ENCODE measurements around the gene SH3PXD2A. TPM values are rescaled to one million over a fixed set of nuclear protein-coding genes. Genes with fewer than 3 reads are reported as not detected.
A peak's percentile ranks its signal among the peaks of the same experiment; 100 is the strongest.

Gene SH3PXD2A
- total and polyA plus RNA-seq, 7 experiments from 2014 or later = 0.54 to 20.5 (median 9.9) TPM

DNA sequence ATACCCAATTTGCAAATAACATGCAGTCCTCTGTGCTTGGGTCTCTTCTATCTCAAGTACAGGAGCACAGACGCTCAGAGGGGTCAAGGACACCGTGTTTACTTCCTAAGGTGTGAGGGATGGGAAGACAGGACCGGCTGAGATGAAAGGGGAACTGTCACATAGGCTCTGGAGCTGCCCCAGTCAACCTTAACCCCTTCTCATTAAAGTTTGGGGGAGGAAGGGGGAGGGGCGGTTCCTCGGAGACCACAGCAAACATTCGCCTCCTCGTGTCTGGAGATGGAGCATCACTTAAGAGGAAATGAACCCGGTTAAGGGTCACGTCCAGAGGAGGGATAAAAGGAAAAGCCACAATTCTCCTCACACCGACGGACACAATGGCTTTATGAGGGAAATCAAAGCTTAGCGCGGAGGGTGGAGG, 1.1 kb downstream of the SH3PXD2A start:
- Mint-ChIP-seq H3K9me3 (peaks cover 0 to 2% (median 0%) of the 10 kb centered on the region in 11 donors), H3K27me3 (peaks cover 22 to 82% (median 38%) of the 10 kb centered on the region in 5 donors), H3K4me3 (peak overlapping the region; percentile 76 to 94 (median 84)), H3K36me3 (no peaks in the 10 kb centered on the region), H3K27ac (peak overlapping the region in 2 of 9 donors; percentile 33 to 37), H3K4me1 (peaks cover 5 to 21% (median 17%) of the 10 kb centered on the region in 7 donors)
- Histone ChIP-seq H3K27me3 (ENCODE audit: control insufficient read depth in 2 of 2, insufficient read depth in 2 of 2, low read length in 2 of 2) (peaks cover 5 to 8% of the 10 kb centered on the region in 2 donors), H3K4me1 (ENCODE audit: control insufficient read depth in 2 of 2, insufficient read depth in 2 of 2, low read length in 2 of 2) (peaks cover 0 to 9% of the 10 kb centered on the region in 2 donors), H3K36me3 (ENCODE audit: control insufficient read depth in 2 of 3, insufficient read depth in 3 of 3, low read length in 3 of 3) (no peaks in the 10 kb centered on the region), H3K9me3 (ENCODE audit: control insufficient read depth in 2 of 3, low read length in 3 of 3) (no peaks in the 10 kb centered on the region), H3K4me3 (ENCODE audit: low read length) (peak overlapping the region; percentile 30), H3K27ac (ENCODE audit: low read depth, low read length) (no peak overlapping the region)
- intact Hi-C loops (cut with micrococcal nuclease) = loop anchor here (5.0 to 10.0 kb wide), 3 partner anchors 59 to 249 kb away; no protein-coding TSS in a partner anchor
- POLR2A ChIA-PET = interaction anchor here (1.5 kb wide), 1 partner anchor 90 kb away, joined by 8 read pairs; no protein-coding TSS in a partner anchor
- CTCF ChIA-PET = interaction anchor here (1.2 to 2.9 kb wide), 2 partner anchors 73 to 142 kb away, joined by 3 to 29 read pairs; no protein-coding TSS in a partner anchor
- DNase-seq (peak in 2 of 9 donors; percentile 2 to 6), ATAC-seq (no peak)

DNA sequence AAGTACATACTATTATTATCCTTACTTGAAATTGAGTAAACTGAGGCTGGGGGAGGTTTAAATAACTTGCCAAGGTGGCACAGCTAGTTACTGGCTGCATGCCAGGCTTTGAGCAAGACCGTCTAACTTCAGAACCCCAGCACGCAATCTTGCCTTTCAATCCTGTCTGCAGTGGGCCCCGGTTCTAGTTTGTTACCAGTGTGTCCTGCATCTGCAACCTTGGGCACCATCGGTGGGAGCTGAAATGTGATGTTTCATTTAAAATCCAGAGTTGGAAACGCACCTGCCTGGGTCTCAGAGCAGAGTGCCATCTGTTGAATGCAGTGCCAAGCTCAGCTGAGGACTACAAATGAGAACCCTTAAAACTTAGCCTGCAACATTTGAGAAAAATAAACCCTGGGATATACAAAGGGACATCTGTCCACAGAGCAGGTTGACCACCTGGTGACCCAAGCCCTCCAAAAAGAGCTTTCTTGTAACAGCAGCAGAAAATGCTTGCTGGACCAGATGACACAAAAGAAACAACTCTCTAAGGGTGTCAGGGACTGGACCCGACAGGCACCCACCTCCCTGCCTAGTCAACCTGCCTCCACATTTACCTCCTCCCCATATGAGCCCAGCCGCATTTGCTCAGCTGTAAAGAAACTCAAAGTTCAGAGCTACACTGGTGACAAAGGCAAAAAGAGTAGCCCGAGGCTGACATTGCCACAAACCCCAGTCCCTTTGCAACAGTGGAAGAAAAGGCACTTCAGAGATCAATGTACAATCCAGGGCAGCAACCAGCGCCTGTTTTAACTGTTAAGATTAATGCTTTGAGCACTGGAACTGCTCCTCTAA, 1.7 kb downstream of the SH3PXD2A start:
- no peak for ATAC-seq
- Histone ChIP-seq H3K4me1 (ENCODE audit: control insufficient read depth in 2 of 2, insufficient read depth in 2 of 2, low read length in 2 of 2) (peaks cover 0 to 9% of the 10 kb centered on the region in 2 donors), H3K4me3 (ENCODE audit: low read length) (no peak overlapping the region), H3K9me3 (ENCODE audit: control insufficient read depth in 2 of 3, low read length in 3 of 3) (no peaks in the 10 kb centered on the region), H3K36me3 (ENCODE audit: control insufficient read depth in 2 of 3, insufficient read depth in 3 of 3, low read length in 3 of 3) (no peaks in the 10 kb centered on the region), H3K27ac (ENCODE audit: low read depth, low read length) (no peak overlapping the region), H3K27me3 (ENCODE audit: control insufficient read depth in 2 of 2, insufficient read depth in 2 of 2, low read length in 2 of 2) (peaks cover 5 to 8% of the 10 kb centered on the region in 2 donors)
- peak overlapping the region in 1 of 9 donors; percentile 33 for H3K27ac Mint-ChIP-seq
- CTCF ChIA-PET = interaction anchor here (1.2 to 2.9 kb wide), 3 partner anchors 8 to 141 kb away, joined by 3 to 29 read pairs (median 5); no protein-coding TSS in a partner anchor
- H3K4me1 Mint-ChIP-seq = peaks cover 5 to 22% (median 18%) of the 10 kb centered on the region in 7 donors
- DNase-seq = no peak
- intact Hi-C loops (cut with micrococcal nuclease) = loop anchor here (5.0 to 10.0 kb wide), 3 partner anchors 59 to 249 kb away; no protein-coding TSS in a partner anchor
- H3K27me3 Mint-ChIP-seq = peaks cover 22 to 80% (median 38%) of the 10 kb centered on the region in 5 donors
- H3K9me3 Mint-ChIP-seq = peaks cover 0 to 2% (median 0%) of the 10 kb centered on the region in 11 donors
- POLR2A ChIA-PET = interaction anchor here (1.5 kb wide), 1 partner anchor 89 kb away, joined by 8 read pairs; no protein-coding TSS in a partner anchor
- peak overlapping the region; percentile 76 to 94 (median 84) for H3K4me3 Mint-ChIP-seq
- no peaks in the 10 kb centered on the region for H3K36me3 Mint-ChIP-seq

DNA sequence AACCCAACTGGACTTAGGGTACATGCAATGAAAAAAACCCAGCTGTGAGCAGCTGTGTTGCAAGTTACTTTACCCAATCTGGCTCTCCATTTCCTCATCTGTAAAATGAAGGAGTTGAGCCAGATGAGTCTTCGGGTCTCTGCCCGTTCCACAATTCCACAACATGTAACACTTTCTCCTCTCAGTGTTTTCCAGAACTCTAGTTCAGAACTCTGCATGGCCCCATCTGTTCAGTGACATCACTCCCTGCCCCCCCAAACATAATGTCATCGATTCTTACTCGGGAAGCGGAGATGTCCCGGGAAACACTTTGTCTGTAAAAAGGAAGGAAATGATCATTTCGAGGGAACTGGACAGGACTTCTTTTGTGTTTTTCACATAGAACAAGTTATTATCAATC, 2.5 kb downstream of the SH3PXD2A start:
- H3K9me3 Mint-ChIP-seq = peaks cover 0 to 2% (median 0%) of the 10 kb centered on the region in 11 donors

DNA sequence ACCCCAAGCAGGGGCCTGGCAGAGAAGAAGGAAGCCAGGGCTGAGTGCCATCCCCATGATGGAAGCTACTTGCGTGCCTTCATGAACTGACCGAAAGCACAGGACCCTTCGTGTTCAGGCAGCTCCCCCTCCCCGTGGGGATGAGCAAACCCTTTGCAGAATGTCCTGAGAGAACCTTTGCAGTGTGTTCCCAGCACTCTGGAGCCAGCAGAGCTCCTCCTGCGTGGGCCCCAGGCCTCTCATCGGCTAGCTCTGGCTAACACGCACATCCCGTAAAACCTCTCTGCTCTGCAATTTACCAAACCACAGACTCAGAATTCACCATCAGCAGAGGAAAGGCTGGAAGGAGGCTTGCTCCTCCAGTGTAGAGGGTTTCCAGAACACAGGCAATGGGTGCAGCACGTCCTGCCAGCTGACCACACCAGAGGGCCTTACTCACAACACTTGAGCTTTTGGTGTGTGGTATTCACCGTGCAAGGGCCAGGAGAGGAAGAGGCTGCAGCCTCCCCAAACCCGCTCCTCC, 3.1 kb downstream of the SH3PXD2A start:
- Histone ChIP-seq H3K27ac (ENCODE audit: low read depth, low read length) (no peak overlapping the region), H3K36me3 (ENCODE audit: control insufficient read depth in 2 of 3, insufficient read depth in 3 of 3, low read length in 3 of 3) (no peaks in the 10 kb centered on the region), H3K27me3 (ENCODE audit: control insufficient read depth in 2 of 2, insufficient read depth in 2 of 2, low read length in 2 of 2) (peaks cover 5 to 8% of the 10 kb centered on the region in 2 donors), H3K4me3 (ENCODE audit: low read length) (no peak overlapping the region), H3K4me1 (ENCODE audit: control insufficient read depth in 2 of 2, insufficient read depth in 2 of 2, low read length in 2 of 2) (peaks cover 0 to 9% of the 10 kb centered on the region in 2 donors), H3K9me3 (ENCODE audit: control insufficient read depth in 2 of 3, low read length in 3 of 3) (no peaks in the 10 kb centered on the region)
- no peak overlapping the region for H3K4me3 Mint-ChIP-seq
- H3K9me3 Mint-ChIP-seq = peaks cover 0 to 2% (median 0%) of the 10 kb centered on the region in 11 donors
- H3K27me3 Mint-ChIP-seq = peaks cover 22 to 74% (median 38%) of the 10 kb centered on the region in 5 donors
- no peak overlapping the region for H3K27ac Mint-ChIP-seq
- intact Hi-C loops (cut with micrococcal nuclease) = loop anchor here (5.0 to 10.0 kb wide), 3 partner anchors 57 to 247 kb away; no protein-coding TSS in a partner anchor
- ChIA-PET POLR2A (no interaction called here), CTCF (interaction anchor here (1.4 kb wide), 1 partner anchor 10 kb away, joined by 5 read pairs; no protein-coding TSS in a partner anchor)
- ATAC-seq = no peak
- no peaks in the 10 kb centered on the region for H3K36me3 Mint-ChIP-seq
- DNase-seq = no peak
- H3K4me1 Mint-ChIP-seq = peaks cover 7 to 25% (median 18%) of the 10 kb centered on the region in 7 donors

More for the DNA sequence above, 2.5 kb downstream of the SH3PXD2A start:
- Mint-ChIP-seq H3K4me3 (no peak overlapping the region), H3K4me1 (peaks cover 5 to 25% (median 18%) of the 10 kb centered on the region in 7 donors), H3K27ac (no peak overlapping the region), H3K27me3 (peaks cover 22 to 80% (median 38%) of the 10 kb centered on the region in 5 donors), H3K36me3 (no peaks in the 10 kb centered on the region)
- H3K4me3 ChIP-seq (ENCODE audit: low read length) = no peak overlapping the region
- H3K36me3 ChIP-seq (ENCODE audit: control insufficient read depth in 2 of 3, insufficient read depth in 3 of 3, low read length in 3 of 3) = no peaks in the 10 kb centered on the region
- ChIA-PET POLR2A (no interaction called here), CTCF (interaction anchor here (1.4 to 2.9 kb wide), 2 partner anchors 9 to 141 kb away, joined by 5 to 29 read pairs; no protein-coding TSS in a partner anchor)
- no peak for DNase-seq
- no peak overlapping the region for H3K27ac ChIP-seq (ENCODE audit: low read depth, low read length)
- H3K4me1 ChIP-seq (ENCODE audit: control insufficient read depth in 2 of 2, insufficient read depth in 2 of 2, low read length in 2 of 2) = peaks cover 0 to 9% of the 10 kb centered on the region in 2 donors
- no peak for ATAC-seq
- no peaks in the 10 kb centered on the region for H3K9me3 ChIP-seq (ENCODE audit: control insufficient read depth in 2 of 3, low read length in 3 of 3)
- intact Hi-C loops (cut with micrococcal nuclease) = loop anchor here (5.0 to 10.0 kb wide), 3 partner anchors 58 to 248 kb away; no protein-coding TSS in a partner anchor
- H3K27me3 ChIP-seq (ENCODE audit: control insufficient read depth in 2 of 2, insufficient read depth in 2 of 2, low read length in 2 of 2) = peaks cover 5 to 8% of the 10 kb centered on the region in 2 donors

DNA sequence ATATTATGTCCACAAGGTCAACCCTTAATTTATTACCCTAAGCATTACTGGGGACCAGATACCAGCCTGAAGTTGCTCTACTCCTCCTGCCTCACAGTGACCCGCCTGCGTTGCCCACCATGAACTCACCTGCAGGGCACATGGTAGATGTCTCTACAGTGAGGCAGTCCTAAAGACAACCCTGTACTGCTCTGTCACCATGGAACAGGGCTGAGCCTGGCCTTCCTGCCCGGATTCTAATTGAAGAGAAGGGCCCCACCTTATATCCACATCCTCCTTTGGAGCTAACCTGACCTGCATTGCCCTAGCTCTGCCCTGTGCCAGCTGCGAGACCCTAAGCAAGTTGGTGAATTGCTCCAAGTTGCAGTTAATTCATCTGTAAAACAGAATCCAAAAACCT, 4.1 kb downstream of the SH3PXD2A start:
- Mint-ChIP-seq H3K9me3 (peaks cover 0 to 2% (median 0%) of the 10 kb centered on the region in 11 donors), H3K4me3 (no peak overlapping the region), H3K4me1 (peaks cover 7 to 29% (median 25%) of the 10 kb centered on the region in 7 donors), H3K27ac (no peak overlapping the region), H3K36me3 (no peaks in the 10 kb centered on the region), H3K27me3 (peaks cover 15 to 64% (median 30%) of the 10 kb centered on the region in 5 donors)
- no peak overlapping the region for H3K27ac ChIP-seq (ENCODE audit: low read depth, low read length)
- DNase-seq = no peak
- H3K27me3 ChIP-seq (ENCODE audit: control insufficient read depth in 2 of 2, insufficient read depth in 2 of 2, low read length in 2 of 2) = peaks cover 5 to 8% of the 10 kb centered on the region in 2 donors
- ChIA-PET CTCF (no interaction called here), POLR2A (interaction anchor here (0.6 kb wide), 1 partner anchor 78 kb away, joined by 6 read pairs; no protein-coding TSS in a partner anchor)
- no peaks in the 10 kb centered on the region for H3K9me3 ChIP-seq (ENCODE audit: control insufficient read depth in 2 of 3, low read length in 3 of 3)
- H3K4me3 ChIP-seq (ENCODE audit: low read length) = no peak overlapping the region
- no peak for ATAC-seq
- intact Hi-C loops (cut with micrococcal nuclease) = loop anchor here (5.0 to 10.0 kb wide), 3 partner anchors 56 to 246 kb away; no protein-coding TSS in a partner anchor
- H3K36me3 ChIP-seq (ENCODE audit: control insufficient read depth in 2 of 3, insufficient read depth in 3 of 3, low read length in 3 of 3) = no peaks in the 10 kb centered on the region
- peaks cover 5 to 14% of the 10 kb centered on the region in 2 donors for H3K4me1 ChIP-seq (ENCODE audit: control insufficient read depth in 2 of 2, insufficient read depth in 2 of 2, low read length in 2 of 2)

DNA sequence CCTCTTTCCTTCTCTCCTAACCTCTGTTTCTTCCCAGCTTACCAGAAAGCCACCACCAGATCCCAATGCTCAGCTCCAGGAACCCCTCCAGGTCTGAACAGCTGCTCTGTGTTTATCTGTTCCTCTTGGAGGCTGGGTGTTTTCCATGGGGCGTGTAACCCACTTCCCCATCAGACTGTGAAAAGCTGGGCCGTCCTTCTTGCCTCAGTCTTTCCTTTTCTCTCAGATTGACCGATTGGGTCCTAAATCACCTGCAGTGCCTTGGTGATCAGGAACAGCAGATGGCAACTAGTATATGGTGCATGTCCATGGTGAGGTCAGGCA, 4.8 kb downstream of the SH3PXD2A start:
- no peaks in the 10 kb centered on the region for H3K36me3 Mint-ChIP-seq
- H3K9me3 Mint-ChIP-seq = peaks cover 0 to 2% (median 0%) of the 10 kb centered on the region in 11 donors

More for the DNA sequence above, 4.8 kb downstream of the SH3PXD2A start:
- ATAC-seq = no peak
- Mint-ChIP-seq H3K4me1 (peaks cover 11 to 32% (median 29%) of the 10 kb centered on the region in 7 donors), H3K27me3 (peaks cover 11 to 59% (median 27%) of the 10 kb centered on the region in 5 donors), H3K4me3 (no peak overlapping the region), H3K27ac (no peak overlapping the region)
- ChIA-PET POLR2A (interaction anchor here (0.6 kb wide), 1 partner anchor 78 kb away, joined by 6 read pairs; no protein-coding TSS in a partner anchor), CTCF (interaction anchor here (0.5 kb wide), 1 partner anchor 37 kb away, joined by 5 read pairs; no protein-coding TSS in a partner anchor)
- Histone ChIP-seq H3K4me3 (ENCODE audit: low read length) (no peak overlapping the region), H3K36me3 (ENCODE audit: control insufficient read depth in 2 of 3, insufficient read depth in 3 of 3, low read length in 3 of 3) (no peaks in the 10 kb centered on the region), H3K9me3 (ENCODE audit: control insufficient read depth in 2 of 3, low read length in 3 of 3) (no peaks in the 10 kb centered on the region), H3K4me1 (ENCODE audit: control insufficient read depth in 2 of 2, insufficient read depth in 2 of 2, low read length in 2 of 2) (peaks cover 12 to 22% of the 10 kb centered on the region in 2 donors), H3K27me3 (ENCODE audit: control insufficient read depth in 2 of 2, insufficient read depth in 2 of 2, low read length in 2 of 2) (peaks cover 5 to 8% of the 10 kb centered on the region in 2 donors), H3K27ac (ENCODE audit: low read depth, low read length) (no peak overlapping the region)
- DNase-seq = no peak
- intact Hi-C loops (cut with micrococcal nuclease) = loop anchor here (5.0 to 10.0 kb wide), 3 partner anchors 56 to 246 kb away; no protein-coding TSS in a partner anchor
